COLO829 (cell line): ENCODE results near the gene KCNA3.

Source experiments
- DNase-seq: peaks from one replicate; pipeline ENCODE4 v3.0.0; 2012; ENCODE audit warnings: low spot score

Gene KCNA3

DNA sequence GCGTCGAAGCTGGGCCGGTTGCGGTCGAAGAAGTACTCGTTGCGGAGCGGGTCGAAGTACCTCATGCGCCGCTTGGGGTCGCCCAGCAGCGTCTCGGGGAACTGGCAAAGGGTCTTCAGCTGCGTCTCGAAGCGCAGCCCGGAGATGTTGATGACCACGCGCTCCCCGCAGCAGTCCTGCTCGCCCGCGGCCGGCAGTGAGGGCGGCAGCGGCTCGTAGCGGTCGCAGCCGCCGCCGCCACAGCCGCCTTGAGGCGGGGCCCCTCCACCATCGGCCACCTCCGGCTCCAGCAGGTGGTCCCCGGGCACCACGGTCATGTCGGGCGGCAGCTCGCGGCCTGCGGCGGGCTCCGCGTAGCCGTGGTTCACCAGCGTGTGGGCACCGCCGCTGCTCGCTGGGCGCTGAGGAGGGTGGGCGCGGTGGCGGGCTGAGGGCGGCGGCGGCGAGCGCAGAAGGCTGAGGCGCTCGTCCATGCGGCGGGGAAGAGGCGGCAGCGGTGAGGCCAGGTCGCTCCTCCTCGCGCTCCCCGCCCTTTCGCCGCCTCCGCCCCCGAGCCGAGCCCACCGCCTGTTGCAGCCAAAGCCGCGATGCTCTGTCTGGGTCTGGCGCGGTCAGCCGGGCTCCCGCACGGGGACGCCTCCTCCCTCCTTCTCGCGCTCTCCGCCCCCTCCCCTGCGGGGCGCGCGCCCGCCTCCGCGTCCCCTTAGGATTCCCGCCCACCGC, at the start of gene KCNA3:
Gene KCNA3, minus strand, starts transcription at position 604 of the 723 bp plus-strand sequence. Its CDS starts 131 bp downstream, at position 473.
- DNase-seq = no peak

DNA sequence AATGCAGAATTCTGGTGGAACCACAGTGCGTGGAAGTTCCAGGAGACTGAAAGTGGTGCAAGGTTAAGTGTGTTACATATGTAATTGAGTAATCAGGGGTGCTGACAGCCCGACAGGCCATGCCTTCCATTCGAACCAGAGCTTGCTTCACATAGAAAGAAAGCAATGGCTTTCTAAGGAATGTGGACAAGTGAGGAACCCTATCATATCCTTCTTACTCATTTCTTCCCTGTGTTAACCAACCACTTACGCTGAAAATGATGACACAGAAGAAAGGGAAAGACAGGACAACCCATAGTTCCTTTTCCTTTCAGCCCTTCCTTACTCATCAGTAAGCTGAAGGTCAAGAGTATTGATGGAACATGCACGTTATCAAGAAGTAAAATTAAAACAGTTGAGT, 48.1 kb upstream of the KCNA3 start:
- no peak for DNase-seq

DNA sequence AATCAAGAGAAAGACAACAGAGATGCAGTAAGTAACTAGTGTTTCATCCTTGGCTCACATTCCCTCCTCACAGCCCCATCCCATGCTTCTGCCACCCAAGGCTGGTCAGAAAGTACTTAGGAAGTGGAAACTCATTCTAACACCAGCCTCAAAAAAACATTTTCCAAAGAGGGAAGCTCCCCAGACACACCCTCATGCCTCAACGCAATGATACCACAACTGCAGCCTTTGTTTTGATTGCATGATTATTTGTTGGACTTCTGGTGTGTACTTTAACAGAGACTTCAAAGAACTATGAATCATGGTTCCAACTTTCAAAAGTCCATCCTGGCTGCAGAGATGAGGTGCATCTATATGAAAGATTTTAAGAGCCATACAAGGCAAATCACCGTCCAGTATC, 45.2 kb upstream of the KCNA3 start:
- no peak for DNase-seq

DNA sequence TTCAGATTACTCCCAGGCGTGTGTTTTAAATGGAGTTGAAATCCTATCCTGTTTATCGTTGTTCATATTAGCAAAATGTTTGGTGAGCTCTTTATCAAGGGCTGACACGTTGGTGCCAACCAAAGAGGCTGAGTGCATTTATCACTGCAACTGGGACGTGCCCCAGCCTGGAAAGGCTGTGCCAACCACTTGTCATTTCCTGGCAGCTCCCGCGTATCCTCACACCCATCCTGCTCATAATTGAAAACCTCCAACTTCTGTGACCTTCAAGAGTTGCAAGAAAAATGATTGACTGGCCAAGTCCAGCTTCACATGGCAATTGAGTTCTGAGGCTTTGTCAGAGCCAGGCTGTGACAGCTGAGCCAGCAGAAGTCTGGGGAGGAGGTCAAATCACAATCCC, 43.7 kb upstream of the KCNA3 start:
- no peak for DNase-seq

DNA sequence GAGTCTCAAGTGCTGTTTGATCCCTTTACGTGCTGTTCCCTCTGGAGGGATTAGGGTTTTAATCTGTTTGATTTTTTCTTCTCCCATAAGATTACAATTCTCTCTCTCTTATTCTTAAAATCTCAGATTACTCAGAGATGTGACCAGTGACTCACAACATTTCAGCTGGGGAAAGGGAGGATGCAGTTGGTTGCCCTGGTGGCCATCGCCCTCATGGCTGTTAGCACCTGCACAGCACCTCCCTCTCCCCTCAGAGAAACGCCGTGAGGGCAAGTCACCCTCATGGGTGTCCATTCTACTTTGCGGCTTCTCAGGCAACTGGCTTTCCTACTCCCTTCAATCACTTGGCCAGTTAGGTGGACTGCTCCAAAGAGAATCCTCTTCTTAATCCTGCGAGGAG, 42.4 kb upstream of the KCNA3 start:
- DNase-seq = no peak

DNA sequence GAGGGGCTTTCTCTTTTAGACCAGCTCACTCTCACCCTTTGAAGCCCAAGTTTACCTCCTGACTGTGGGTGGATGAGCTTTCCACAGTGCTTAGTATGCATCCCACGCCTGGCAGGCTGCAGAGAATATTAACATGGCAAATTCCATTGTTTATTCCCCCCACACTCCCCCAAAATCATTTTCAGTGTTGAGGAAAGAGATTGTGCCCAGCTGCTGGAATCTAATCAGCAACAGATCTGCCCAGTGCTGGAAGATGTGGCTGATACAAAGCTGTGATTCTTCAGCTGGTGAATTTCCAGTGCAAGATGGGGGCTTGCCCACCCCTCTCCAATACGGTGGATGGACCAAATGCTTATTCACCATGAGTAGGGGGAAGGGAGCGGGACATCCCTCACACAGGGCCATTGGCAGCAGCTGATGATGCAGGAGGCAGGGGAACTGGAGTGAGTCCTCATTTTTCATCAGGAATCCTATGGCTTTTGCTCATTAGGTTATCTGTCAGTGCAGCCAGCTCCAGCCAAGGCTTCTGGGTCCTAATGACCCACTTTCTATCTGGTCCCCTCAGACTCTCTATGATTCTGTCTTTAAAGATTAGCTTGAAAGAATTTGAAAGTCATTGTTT, 39.7 kb upstream of the KCNA3 start:
- no peak for DNase-seq

DNA sequence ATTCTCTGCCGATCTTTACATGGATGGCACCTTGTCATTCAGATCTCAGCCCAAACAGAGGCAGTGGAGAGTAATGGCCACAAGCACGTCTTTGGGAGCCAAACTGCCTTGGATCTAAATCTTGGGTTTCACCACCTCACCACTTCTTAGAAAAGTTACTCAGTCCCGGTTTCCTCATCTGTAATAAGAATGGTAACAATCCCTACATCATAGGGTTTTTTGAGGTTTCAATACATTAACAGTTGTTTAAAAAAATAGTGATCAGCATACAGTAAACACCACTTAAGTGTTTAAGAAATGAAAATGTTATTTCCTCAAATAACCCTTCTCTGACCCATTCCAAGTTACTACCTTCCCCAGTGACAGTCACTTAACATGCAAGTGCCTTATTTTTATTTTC, 38.5 kb upstream of the KCNA3 start:
- no peak for DNase-seq

DNA sequence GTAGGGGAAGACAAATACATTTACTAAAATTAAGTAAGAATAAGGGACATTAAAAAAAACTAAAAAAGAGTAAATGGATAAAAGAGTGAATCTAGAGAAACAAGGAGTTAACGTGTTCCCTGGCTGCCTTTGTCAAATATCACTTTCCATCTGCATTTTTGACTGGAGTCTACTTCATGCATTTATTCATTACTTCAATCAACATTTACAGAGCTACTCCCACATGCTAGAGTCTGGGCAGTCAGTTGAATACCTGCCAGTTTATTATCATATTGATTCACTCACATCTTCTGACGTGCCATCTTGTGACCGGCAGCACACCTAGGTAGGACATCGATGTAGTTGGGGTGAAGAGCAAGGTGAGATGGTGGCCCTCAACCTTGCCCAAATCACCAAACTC, 35.6 kb upstream of the KCNA3 start:
- no peak for DNase-seq

DNA sequence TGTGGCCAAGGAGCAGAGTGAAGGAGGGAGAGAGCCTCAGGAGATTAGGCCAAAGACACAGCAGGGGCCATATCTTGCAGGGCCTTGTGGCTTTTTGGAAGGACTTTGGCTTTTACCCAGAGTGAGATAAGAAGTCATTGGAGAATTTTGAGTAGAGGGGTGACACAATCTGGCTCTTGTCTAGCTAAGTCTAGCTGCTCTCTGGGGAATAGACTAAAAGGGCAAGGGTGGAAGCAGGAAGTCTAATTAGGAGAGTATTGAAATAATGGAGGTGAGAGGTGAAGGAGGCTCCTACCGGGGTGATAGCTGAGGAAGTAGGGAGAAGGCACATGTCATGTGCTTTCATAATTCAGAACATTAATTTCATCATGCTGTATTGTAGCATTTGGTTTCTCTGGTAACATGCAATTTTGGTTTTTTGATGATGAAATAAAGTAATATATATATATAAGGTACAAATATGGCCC, 34.3 kb upstream of the KCNA3 start:
- no peak for DNase-seq

DNA sequence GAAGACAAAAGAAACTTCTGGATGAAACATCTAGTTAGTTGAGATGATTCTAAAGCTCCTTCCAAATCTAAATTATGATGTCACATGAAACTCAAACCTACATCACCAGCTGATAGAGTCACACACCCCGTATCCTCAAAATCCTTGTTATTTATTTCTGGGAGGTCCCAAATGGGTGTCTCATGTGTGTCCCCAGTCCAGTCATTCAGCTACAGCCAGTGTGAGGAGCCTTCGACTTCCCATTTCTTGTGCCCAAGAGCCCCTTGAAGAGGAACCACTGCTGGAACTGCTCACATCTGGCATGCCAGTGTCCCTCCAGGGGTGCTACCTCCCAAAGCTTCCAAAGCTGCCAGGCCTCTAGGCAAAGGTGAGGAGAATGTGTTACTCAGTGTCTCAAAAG, 32.5 kb upstream of the KCNA3 start:
- DNase-seq = no peak

DNA sequence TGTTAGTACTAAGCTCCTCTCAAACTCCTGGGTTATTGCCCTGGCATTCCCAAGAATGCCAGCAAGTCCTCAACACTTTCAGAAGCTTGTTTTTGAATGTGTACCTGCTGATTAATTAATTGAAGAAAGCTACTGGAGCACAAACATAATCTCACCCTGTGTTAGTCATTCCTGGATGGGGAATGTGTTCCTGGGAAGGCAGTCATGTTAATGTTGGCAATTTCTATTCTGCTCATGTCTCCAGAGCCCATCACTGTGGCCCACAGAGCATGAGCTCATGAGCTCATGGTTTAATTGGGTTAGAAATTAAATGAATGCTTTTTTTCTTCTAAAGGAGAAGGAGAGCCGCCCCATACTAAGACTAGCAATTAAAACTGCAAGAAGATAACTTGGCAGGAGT, 31.9 kb upstream of the KCNA3 start:
- DNase-seq = no peak

DNA sequence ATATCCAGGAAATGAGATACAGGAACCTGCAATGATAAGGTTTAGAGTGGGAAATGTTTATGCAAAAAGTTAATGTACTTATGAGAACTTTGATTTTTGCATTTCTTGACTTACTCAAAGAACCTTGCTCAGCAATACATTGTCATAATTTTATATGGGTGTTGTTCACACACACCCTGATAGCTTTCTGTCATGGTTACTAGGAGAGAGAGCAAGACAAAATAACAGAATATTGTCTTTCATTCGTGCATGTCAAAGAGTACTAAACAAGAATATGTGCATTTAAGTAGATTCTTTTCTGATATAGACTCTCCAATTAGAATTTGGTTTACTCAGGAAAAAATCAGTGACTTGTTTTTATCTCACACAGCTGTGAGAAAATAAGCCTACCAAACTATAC, 27.5 kb upstream of the KCNA3 start:
- no peak for DNase-seq

DNA sequence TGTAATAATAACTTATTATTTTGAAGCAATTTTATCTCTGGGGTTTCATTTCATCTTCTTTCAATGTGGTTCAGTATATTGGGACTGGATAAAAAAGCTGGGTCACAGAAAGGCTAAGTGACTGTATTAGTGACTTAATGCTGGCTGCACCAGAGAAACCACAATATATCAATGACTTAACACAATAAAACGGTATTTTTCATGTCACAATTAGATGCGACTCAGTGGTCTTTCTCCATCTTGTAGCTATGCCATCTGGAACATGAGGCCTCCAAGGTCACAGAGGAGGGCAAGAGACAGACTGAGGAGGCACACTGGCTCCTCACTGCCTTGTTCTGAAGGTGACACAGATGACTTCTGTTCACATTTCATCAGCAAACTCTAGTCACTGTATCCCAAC, 26.0 kb upstream of the KCNA3 start:
- DNase-seq = no peak

DNA sequence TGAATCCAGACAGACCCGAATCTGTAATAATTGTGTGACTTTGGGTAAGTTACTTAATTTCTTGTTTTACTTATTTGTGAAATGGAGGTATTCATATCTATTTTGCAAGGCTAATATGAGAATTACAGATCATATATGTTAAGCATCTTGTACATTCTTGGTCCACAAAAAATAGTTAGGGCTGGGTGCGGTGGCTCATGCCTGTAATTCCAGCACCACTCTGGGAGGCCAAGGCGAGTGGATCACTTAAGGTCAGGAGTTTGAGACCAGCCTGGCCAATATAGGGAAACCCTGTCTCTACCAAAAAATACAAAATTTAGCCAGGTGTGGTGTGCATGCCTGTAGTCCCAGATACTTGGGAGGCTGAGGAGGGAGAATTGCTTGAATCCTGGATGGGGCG, 22.9 kb upstream of the KCNA3 start:
- DNase-seq = no peak

DNA sequence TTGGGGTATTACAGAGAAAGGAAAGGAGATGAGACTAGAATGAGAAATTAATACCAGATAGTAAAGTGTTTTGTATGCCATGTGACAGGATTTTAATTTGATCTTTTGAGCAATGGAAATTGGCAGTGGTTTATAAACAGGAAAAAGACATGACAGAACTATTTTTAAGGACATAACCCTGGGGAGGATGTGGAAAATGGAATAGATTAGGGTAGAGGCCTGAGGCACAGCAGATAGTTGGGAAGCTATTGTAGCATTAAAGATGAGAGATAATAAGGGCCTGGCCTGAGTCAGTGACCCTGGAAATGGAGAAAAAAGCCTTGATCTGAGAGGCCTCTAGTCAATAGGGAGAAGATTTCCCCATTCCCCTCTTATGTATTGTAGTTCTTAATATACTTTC, 22.1 kb upstream of the KCNA3 start:
- no peak for DNase-seq

DNA sequence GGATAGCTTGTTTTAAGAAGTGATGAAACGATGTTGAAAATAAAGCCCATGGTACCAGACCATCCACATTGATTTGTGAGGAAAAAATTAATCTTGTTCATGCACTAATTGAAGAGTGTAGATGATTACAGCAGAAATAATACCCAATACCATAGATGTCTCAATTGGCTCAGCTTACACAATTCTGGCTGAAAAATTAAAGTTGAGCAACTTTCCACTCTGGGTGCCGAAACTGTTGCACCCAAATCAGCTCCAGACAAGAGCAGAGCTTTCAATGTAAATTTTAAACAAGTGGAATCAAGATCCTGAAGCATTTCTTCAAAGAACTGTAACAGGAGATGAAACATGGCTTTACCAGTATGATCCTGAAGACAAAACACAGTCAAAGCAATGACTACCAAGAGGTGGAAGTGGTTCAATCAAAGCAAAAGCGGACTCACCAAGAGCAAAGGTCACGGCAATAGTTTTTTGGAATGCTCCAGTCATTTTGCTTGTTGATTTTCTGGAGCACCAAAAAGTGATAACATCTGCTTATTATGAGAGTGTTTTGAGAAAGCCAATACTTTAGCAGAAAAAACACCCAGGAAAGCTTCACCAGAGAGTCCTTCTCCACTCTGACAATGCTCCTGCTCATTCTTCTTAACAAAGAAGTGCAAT, 16.1 kb upstream of the KCNA3 start:
- DNase-seq = no peak

DNA sequence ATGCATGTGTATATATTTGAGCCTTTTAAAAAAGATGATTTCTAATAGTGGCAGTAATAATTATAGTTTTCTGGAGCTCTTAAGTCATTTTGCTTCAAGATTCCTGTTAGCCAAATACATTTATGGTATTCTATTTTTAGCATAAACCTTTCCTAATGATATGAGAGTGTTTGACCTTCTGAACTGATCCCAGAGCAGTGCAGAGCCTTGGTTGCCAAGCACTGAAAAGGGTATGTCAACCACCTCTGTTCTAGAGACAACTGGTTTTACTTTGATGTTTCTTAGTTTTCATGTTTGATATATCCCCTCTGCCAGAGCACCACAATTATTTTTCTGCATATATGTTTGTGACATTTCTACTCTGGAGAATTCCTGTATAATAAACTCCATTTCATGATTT, 15.1 kb upstream of the KCNA3 start:
- DNase-seq = no peak

DNA sequence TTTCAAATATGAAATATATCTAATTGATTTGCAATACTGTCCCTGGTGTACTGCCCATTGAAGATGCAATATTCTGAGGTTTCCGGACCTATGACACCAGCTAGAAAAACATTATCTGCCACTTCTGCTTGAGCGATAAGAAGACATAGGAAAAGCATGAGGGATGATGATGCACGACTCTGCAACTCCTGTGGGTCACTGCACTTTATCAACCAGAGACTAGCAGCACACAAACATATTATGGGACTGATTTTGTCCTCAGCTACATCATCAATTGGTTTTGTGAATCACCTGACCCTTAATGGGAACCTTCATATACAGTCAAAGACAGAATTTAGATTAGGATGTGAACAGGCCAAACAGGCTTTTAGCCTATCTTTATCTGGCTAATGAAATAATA, 13.8 kb upstream of the KCNA3 start:
- no peak for DNase-seq

DNA sequence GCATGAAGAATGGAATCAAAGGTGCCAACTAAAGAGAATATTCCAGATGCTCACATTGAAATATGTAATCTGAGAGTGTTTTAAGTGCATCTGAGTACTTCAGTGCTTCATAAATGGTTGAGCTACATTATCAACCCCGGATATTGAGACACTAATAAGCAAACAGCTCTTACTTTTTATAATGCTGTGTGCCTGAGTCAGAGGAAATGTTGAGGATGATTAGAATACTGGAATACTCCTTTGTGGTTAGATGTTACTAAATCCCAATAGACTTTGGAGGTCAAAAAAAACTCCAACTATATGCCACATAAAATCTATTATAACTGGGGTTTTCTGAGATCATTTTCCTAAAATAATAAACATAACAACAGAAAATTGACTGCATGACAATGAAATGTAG, 12.5 kb upstream of the KCNA3 start:
- no peak for DNase-seq

DNA sequence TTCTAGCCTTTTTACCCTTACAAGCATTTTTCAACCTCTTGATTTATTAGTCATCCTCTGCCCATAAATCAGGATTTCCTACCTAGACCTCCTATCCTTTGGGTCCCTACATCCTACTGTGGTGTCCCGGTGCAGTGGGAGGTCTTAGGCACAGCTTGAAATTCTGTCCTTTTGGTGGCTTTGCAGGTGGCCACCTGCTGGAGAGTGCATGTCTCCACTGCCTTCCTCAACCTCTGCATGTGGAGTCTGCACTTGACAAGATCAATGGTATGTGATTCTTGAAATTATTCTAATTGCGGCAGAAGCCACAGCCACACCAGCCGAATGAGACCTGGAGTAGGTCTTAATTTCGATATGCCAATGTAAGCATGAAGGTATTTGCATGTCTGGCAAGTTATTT, 11.4 kb upstream of the KCNA3 start:
- DNase-seq = no peak

DNA sequence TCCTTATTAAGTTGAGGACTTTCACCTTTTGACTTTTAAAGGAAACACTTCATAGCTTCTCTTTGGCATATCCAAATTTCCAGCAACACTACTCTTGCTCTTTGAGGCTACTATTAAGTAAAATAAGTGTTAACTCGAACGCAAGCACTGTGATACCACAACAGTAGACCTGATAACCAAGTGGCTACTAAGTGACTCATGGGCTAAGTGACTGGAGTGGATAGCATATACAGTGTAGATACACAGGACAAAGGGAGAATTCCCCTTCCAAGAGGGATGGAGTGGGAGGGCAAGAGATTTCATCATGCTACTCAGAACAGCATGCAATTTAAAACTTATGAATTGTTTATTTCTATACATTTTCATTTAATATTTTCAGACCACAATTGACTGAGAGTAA, 9.8 kb upstream of the KCNA3 start:
- DNase-seq = no peak

DNA sequence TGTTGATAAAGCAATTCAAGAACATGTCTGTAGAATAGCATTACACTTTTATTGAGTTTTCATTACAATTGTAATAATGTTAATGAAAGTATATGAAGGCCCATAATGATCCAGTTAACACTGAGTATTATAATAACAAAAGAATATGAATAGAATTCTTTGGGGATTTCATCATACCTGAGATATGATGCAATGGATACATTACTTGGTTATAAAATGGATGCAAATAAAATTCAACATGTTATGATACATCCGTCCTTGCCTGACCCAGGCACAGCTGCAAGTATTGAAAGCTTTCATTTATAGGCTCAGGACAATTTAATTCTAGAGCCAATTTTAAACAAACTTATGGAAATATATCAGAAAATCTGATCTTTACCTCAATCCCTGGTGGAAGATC, 8.2 kb upstream of the KCNA3 start:
- DNase-seq = no peak

DNA sequence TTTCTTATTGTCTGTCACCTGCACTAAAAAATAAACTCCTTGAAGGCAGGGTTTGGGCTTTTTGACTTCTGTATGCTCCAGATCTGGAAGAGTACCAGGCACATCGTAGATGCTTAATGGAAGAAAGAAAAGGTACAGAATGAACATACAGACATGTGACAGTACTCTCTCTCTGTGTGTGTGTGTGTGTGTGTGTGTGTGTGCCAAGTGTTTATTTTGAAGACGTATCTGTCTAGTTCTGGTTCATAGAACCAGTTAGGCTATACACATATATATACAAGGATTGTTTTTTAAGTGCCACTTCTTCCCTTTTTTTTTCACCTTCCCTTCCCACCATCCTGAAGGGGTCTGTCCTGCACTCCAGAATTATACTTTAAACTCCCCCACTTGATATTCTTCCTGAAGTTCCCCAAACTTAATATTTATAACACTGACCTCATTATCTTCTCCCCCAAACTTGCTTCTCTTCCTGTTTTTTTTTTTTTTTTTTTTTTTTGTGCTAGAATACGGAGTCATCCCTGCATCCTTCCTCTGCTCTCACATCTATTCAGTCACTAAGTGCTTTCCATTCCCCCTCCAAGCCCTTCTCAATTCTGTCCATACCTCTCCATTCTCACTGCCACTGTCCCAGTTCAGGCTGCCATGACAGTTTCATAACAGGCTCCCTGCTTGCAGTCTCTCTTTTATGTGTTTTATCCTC, 5.4 kb upstream of the KCNA3 start:
- no peak for DNase-seq
